ENCODE data around the gene CSMD2.
"Not testable (repeated sequence)": the region's sequence is repeated elsewhere in the genome, so short reads cannot be mapped to it uniquely, and the experiment has no call there.

The CSMD2 gene

DNA sequence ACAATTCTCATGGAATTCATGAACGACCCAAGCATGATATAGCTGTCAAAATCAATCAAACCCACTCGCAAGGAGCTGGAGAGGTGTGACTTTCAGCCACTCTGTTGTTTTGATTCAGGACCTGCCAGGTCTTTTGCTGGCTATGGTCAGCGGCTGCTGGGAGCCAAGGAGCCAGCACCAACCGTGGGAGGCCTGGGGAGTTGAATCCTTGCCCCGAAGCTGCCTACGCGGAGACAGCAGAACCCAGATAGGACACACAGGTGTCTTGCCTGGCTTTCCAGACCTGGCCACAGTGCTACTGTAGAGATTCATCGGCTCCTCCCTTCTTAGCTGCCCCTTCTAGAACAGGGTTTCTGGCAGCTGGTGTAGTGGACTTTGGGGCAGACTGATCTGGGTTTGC lies 649.9 kb downstream of the CSMD2 start:
- Histone ChIP-seq H3K36me3 (ENCODE audit: insufficient read depth, low read length) (no peaks in the 10 kb centered on the region), H3K9ac (ENCODE audit: low read depth, low read length) (no peak overlapping the region), H3K4me1 (ENCODE audit: insufficient read depth, low read length) (peaks cover 9% of the 10 kb centered on the region; the same call in 1 of the 2 replicates), H3K9me3 (ENCODE audit: control insufficient read depth, insufficient read depth, low read length) (no peaks in the 10 kb centered on the region)

DNA sequence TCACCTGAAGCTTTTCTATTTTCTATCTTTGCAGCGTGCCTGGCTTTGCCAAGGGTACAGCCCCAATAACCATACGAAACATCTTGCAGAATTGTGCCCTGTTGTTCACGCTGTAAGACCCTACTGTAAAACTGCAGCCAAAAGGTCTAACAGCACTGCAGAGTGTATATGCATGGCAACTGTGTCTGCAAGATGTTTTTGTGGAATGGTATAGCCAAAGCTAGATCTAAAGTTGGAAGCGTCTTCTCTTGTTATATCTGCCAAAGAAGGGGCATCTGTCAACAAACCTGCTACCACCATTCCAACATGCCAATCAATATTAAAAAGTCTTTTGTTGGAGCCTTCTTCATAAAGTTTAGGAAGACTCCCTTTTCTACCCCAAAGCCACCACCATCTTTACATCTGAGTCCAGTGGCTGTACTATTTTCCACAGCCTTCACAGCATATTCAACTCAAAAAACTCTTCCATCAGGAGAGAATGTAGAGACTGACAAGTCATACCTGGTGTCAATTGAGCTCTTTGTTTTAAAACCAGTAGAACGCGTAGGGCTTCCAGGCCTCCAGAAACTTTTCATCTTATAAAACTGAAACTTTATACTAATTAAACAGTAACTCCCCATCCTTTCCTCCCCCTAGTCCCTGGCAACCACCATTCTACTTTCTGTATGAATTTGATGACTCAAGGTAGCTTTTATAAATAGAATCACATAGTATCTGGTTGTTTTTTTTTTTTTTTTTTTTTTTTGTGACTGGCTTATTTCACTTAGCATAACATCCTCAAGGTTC lies 652.6 kb downstream of the CSMD2 start:
- H3K36me3 ChIP-seq (ENCODE audit: insufficient read depth, low read length), result no peaks in the 10 kb centered on the region

DNA sequence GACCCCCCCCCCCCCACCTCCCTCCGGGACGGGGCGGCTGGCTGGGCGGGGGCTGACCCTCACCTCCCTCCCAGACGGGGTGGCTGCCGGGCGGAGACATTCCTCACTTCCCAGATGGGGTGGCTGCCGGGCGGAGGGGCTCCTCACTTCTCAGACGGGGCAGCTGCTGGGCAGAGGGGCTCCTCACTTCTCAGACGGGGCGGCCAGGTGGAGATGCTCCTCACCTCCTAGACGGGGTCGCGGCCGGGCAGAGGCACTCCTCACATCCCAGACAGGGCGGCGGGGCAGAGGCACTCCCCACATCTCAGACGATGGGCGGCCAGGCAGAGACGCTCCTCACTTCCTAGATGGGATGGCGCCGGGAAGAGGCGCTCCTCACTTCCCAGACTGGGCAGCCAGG lies 655.8 kb downstream of the CSMD2 start:
- H3K36me3 ChIP-seq (ENCODE audit: insufficient read depth, low read length); H3K9me3 ChIP-seq (ENCODE audit: control insufficient read depth, insufficient read depth, low read length); H3K4me1 ChIP-seq (ENCODE audit: insufficient read depth, low read length); H3K9ac ChIP-seq (ENCODE audit: low read depth, low read length): not testable (repeated sequence)

More for the DNA sequence above, 652.6 kb downstream of the CSMD2 start:
- no peak overlapping the region for H3K9ac ChIP-seq (ENCODE audit: low read depth, low read length)
- no peaks in the 10 kb centered on the region for H3K9me3 ChIP-seq (ENCODE audit: control insufficient read depth, insufficient read depth, low read length)
- H3K4me1 ChIP-seq (ENCODE audit: insufficient read depth, low read length), result peaks cover 9% of the 10 kb centered on the region; the same call in 1 of the 2 replicates

DNA sequence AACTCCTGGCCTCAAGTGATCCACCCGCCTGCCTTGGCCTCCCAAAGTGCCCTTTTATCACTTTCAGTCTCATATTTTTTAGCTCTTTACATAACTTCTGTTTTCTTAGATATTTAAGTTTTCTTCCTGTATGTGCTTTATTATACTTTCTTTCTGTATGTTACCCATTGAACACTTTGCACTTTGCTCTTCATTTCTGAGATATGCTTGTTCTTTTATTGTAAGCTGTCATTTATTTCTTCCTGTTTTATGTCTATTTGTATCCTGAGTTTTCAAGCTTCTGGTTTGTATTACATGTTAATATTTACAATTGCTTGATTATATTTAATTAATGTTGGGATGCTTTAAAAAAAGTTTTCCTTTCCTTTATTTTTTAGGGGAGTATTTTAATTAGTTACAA lies 656.9 kb downstream of the CSMD2 start:
- Histone ChIP-seq H3K36me3 (ENCODE audit: insufficient read depth, low read length) (no peaks in the 10 kb centered on the region), H3K4me1 (ENCODE audit: insufficient read depth, low read length) (no peaks in the 10 kb centered on the region), H3K9ac (ENCODE audit: low read depth, low read length) (no peak overlapping the region), H3K9me3 (ENCODE audit: control insufficient read depth, insufficient read depth, low read length) (no peaks in the 10 kb centered on the region)

DNA sequence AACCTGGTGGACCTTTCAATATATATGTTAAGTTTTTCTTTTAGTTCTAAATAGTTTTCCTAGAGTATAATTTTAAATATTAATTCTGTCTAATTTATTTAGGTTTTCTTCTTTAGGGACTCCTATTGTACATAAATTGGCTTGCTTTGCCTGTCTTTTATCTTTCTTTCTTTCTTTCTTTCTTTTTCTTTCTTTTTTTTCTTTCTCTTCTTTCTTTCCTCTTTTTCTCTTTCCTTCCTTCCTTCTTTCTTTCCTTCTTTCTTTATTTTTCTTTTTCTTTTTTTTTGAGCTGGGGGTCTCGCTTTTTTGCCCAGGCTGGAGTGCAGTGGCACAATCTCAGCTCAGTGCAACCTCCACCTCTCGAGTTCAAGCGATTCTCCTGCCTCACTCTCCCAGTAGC lies 657.4 kb downstream of the CSMD2 start:
- Histone ChIP-seq H3K9me3 (ENCODE audit: control insufficient read depth, insufficient read depth, low read length) (no peaks in the 10 kb centered on the region), H3K36me3 (ENCODE audit: insufficient read depth, low read length) (no peaks in the 10 kb centered on the region), H3K9ac (ENCODE audit: low read depth, low read length) (no peak overlapping the region), H3K4me1 (ENCODE audit: insufficient read depth, low read length) (no peaks in the 10 kb centered on the region)

DNA sequence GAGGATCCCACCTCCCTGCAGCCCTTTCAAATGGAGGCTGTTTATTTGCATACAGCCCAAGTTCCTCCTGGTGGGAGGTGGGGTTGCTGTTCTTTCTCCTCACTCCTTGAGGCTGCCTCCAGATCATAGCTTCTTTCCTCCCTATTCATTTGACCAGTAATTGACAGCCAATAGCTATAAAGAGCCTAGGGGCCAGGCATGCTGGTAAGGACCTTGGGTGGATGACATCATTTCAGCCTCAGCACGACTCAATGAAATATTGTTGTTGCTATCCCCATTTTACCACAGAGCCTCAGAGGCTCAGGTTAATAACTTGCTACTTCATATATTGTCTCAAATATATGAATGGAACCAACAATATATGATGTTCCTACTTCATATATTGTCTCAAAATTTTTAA lies 661.5 kb downstream of the CSMD2 start:
- Histone ChIP-seq H3K9ac (ENCODE audit: low read depth, low read length) (no peak overlapping the region), H3K9me3 (ENCODE audit: control insufficient read depth, insufficient read depth, low read length) (no peaks in the 10 kb centered on the region), H3K36me3 (ENCODE audit: insufficient read depth, low read length) (no peaks in the 10 kb centered on the region), H3K4me1 (ENCODE audit: insufficient read depth, low read length) (no peaks in the 10 kb centered on the region)

DNA sequence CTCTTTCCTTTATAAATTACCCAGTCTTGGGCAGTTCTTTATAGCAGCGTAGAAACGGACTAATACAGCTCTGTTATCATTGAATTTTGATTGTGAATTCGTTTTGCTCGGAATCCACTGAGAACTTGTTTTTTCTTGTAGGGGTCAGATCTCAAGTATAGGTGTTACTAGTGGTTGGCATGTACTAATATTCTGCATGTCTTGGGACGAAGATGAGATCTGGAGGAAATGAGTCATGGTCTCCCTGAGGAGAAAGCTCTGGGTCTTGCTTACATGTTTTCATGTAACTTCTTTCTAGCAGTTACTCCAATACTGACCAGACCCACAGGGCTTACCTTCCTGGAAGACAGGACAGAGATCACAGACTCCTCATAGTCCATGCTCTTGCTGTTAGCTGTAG lies 662.3 kb downstream of the CSMD2 start:
- Histone ChIP-seq H3K9me3 (ENCODE audit: control insufficient read depth, insufficient read depth, low read length) (no peaks in the 10 kb centered on the region), H3K9ac (ENCODE audit: low read depth, low read length) (no peak overlapping the region), H3K36me3 (ENCODE audit: insufficient read depth, low read length) (no peaks in the 10 kb centered on the region), H3K4me1 (ENCODE audit: insufficient read depth, low read length) (no peaks in the 10 kb centered on the region)

DNA sequence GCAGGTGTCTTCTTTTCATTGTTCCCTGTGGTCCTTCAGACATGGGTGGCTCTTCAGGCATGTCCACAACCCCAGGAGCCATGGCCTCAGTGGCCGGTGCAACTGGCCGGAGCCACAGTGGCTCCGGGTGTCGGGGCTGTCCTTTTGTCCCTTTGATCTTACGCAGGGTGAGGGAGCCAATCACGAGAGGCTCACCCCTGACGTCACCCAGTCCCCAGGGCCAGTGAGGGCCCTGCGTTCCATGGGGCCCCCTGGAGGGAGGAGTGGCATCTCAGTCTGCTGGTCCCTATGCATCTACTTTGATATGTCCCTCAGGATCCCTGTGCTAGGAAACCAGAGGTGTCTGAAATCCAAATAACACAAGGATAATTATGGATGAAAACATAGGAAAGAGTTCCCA lies 663.3 kb downstream of the CSMD2 start:
- H3K9me3 ChIP-seq (ENCODE audit: control insufficient read depth, insufficient read depth, low read length), result no peaks in the 10 kb centered on the region
- no peaks in the 10 kb centered on the region for H3K4me1 ChIP-seq (ENCODE audit: insufficient read depth, low read length)
- no peak overlapping the region for H3K9ac ChIP-seq (ENCODE audit: low read depth, low read length)
- no peaks in the 10 kb centered on the region for H3K36me3 ChIP-seq (ENCODE audit: insufficient read depth, low read length)

DNA sequence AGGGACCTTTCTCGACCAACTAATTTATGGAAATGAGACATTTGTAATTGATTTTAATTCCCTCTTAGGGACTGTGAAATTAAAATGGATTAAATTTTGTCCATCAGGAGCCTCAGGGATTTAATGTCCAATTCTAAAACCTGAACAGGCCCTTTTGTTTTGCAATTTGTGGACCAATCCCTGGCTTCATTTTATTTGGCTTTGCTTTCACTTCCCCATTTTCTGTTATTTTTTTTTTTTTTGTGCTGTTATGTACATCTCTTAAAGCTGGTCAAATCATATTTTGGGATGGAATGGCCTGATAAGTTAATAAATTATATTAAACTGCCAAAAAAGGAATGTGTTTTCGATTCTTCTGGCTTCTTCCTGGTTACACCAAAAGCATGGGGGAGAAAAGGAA lies 663.7 kb downstream of the CSMD2 start:
- Histone ChIP-seq H3K9ac (ENCODE audit: low read depth, low read length) (no peak overlapping the region), H3K4me1 (ENCODE audit: insufficient read depth, low read length) (no peaks in the 10 kb centered on the region), H3K36me3 (ENCODE audit: insufficient read depth, low read length) (no peaks in the 10 kb centered on the region), H3K9me3 (ENCODE audit: control insufficient read depth, insufficient read depth, low read length) (peaks cover 2% of the 10 kb centered on the region; the same call in 1 of the 2 replicates)

DNA sequence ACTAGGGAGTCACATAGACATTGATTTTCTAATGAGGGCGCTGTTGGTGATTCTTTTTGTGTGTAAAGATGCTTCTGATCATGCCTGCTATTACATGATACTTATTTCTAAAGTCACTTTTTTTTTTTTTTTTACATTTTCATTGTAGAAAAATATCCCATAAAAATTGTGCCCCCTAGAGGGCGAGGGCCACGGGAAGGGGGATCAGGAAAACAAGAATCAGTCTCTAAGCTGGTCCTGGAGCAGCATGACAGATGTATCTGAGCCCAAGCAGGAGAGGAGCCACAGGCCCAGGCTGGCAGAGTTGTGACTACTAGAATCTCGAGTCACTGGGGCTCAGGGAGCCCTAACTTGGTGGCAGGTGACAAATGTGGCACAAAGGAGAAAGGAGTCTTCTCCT lies 664.5 kb downstream of the CSMD2 start:
- 0 out of 2 replicates have a peak, but pooled peaks cover 3% of the 10 kb centered on the region for H3K36me3 ChIP-seq (ENCODE audit: insufficient read depth, low read length)
- no peak overlapping the region for H3K9ac ChIP-seq (ENCODE audit: low read depth, low read length)
- H3K9me3 ChIP-seq (ENCODE audit: control insufficient read depth, insufficient read depth, low read length), result peaks cover 3% of the 10 kb centered on the region
- H3K4me1 ChIP-seq (ENCODE audit: insufficient read depth, low read length), result no peaks in the 10 kb centered on the region

DNA sequence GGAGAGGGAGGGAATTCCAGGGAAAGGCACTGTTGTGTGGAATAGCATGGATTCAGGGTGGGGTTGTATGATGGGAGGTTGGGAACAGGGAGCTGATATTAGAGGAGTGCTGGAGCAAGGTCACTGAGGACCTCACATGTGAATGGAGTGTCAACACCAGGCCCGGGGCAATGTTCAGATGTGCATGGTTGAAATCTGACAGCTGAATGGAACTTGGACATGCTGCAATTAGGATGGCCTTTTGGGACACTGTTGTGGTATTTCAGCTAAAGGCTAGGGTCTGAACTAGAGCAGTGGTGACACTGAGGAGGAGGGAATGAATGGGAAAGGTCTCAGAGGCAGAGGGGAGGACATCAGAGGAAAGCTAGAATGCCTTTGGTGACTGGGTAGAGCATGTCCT lies 667.6 kb downstream of the CSMD2 start:
- Histone ChIP-seq H3K9ac (ENCODE audit: low read depth, low read length) (no peak overlapping the region), H3K36me3 (ENCODE audit: insufficient read depth, low read length) (peaks cover 4% of the 10 kb centered on the region; the same call in 1 of the 2 replicates), H3K9me3 (ENCODE audit: control insufficient read depth, insufficient read depth, low read length) (peaks cover 14% of the 10 kb centered on the region), H3K4me1 (ENCODE audit: insufficient read depth, low read length) (no peaks in the 10 kb centered on the region)

DNA sequence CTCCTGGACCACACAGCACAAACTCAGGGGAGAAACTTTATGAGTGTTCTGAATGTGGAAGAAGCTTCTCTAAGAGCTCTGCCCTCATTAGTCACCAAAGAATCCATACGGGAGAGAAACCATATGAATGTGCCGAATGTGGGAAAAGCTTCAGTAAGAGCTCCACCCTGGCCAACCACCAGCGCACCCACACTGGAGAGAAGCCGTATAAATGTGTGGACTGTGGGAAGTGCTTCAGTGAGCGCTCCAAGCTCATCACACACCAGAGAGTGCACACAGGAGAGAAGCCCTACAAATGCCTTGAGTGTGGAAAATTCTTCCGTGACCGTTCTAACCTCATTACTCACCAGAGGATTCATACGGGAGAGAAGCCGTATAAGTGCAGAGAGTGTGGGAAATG lies 670.1 kb downstream of the CSMD2 start:
- H3K9me3 ChIP-seq (ENCODE audit: control insufficient read depth, insufficient read depth, low read length), result peaks cover 14% of the 10 kb centered on the region

DNA sequence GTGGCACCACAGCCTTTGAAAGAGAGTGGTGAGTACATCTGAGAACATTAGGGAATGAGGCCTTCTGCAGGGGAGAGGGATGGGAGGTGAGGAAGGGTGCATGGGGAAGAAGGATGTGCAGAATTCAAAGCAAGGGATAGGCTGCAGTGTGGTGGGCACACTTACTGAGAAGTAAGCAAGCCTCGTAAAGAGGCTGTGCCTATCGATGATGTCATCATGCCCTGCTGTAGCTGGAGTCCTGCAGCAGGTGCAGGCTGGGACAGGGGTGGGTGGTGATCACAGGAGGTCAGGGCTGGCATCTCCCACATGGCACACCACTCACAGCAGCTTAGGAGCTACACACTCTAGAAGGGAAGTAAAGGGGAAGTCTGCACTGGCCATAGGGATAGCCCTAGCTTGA lies 676.4 kb downstream of the CSMD2 start:
- 0 out of 2 replicates have a peak, but pooled peaks cover 3% of the 10 kb centered on the region for H3K36me3 ChIP-seq (ENCODE audit: insufficient read depth, low read length)
- no peaks in the 10 kb centered on the region for H3K4me1 ChIP-seq (ENCODE audit: insufficient read depth, low read length)
- H3K9me3 ChIP-seq (ENCODE audit: control insufficient read depth, insufficient read depth, low read length), result no peaks in the 10 kb centered on the region; the same call in 1 of the 2 replicates
- no peak overlapping the region for H3K9ac ChIP-seq (ENCODE audit: low read depth, low read length)

More for the DNA sequence above, 670.1 kb downstream of the CSMD2 start:
- Histone ChIP-seq H3K9ac (ENCODE audit: low read depth, low read length) (no peak overlapping the region), H3K4me1 (ENCODE audit: insufficient read depth, low read length) (no peaks in the 10 kb centered on the region), H3K36me3 (ENCODE audit: insufficient read depth, low read length) (peaks cover 4% of the 10 kb centered on the region; the same call in 1 of the 2 replicates)

DNA sequence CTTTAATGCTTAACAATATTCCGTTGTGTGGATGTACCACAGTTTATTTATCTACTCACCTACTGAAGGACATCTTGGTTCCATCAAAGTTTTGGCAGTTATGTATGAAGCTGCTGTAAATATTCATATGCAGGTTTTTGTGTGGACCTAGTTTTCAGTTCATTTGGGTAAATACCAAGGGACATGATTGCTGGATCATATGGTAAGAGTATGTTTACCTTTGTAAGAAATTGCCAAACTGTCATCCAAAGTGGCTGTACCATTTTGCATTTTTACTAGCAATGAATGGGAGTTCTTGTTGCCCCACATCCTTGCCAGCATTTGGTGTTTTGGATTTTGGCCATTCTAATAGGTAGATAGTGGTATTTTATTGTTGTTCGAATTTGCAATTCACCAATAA lies 682.6 kb downstream of the CSMD2 start:
- no peaks in the 10 kb centered on the region for H3K36me3 ChIP-seq (ENCODE audit: insufficient read depth, low read length)
- H3K4me1 ChIP-seq (ENCODE audit: insufficient read depth, low read length), result no peaks in the 10 kb centered on the region
- H3K9me3 ChIP-seq (ENCODE audit: control insufficient read depth, insufficient read depth, low read length), result no peaks in the 10 kb centered on the region
- H3K9ac ChIP-seq (ENCODE audit: low read depth, low read length), result no peak overlapping the region

DNA sequence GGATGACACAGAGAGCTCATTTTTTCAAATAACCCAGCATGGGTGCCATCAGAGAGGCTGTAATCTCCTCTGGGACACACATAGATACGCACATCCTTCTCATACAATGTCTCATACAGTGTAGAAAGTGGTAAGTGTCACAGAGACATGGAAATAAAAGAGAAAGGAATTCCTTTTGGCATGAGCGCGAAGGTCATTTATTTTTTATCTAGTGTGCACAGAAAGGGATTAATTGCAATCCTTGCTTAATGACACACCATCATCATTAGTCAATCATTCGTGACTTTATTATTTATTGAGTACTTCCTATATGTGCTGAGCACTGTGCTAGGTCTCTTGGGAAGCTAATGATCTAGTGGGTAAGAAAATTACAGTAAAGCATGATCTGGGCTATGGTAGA lies 687.6 kb downstream of the CSMD2 start:
- H3K36me3 ChIP-seq (ENCODE audit: insufficient read depth, low read length), result no peaks in the 10 kb centered on the region
- H3K9me3 ChIP-seq (ENCODE audit: control insufficient read depth, insufficient read depth, low read length), result no peaks in the 10 kb centered on the region
- H3K9ac ChIP-seq (ENCODE audit: low read depth, low read length), result no peak overlapping the region; the same call in 1 of the 2 replicates
- H3K4me1 ChIP-seq (ENCODE audit: insufficient read depth, low read length), result no peaks in the 10 kb centered on the region

Data from ES-I3 (cell line).